ENCODE data around the gene GBA2.

GBA2 gene

DNA sequence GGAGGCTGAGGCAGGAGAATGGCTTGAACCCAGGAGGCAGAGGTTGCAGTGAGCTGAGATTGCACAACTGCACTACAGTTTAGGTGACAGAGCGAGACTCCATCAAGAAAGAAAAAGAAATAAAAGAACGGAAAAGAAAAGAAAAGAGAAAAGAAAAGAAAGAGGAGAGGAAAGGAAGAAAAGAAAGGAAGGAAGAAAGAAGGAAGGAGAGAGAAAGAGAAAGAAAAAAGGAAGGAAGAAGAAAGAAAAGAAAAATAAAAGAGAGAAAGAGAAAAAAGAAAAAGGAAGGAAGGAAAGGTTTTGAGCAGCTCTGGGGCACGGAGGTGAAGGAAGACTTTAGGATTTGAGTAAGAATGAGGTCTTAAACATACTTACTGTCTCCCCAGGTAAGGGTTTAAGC, 35.5 kb downstream of the GBA2 start (continued):
- TF ChIP-seq, protein P1, sequence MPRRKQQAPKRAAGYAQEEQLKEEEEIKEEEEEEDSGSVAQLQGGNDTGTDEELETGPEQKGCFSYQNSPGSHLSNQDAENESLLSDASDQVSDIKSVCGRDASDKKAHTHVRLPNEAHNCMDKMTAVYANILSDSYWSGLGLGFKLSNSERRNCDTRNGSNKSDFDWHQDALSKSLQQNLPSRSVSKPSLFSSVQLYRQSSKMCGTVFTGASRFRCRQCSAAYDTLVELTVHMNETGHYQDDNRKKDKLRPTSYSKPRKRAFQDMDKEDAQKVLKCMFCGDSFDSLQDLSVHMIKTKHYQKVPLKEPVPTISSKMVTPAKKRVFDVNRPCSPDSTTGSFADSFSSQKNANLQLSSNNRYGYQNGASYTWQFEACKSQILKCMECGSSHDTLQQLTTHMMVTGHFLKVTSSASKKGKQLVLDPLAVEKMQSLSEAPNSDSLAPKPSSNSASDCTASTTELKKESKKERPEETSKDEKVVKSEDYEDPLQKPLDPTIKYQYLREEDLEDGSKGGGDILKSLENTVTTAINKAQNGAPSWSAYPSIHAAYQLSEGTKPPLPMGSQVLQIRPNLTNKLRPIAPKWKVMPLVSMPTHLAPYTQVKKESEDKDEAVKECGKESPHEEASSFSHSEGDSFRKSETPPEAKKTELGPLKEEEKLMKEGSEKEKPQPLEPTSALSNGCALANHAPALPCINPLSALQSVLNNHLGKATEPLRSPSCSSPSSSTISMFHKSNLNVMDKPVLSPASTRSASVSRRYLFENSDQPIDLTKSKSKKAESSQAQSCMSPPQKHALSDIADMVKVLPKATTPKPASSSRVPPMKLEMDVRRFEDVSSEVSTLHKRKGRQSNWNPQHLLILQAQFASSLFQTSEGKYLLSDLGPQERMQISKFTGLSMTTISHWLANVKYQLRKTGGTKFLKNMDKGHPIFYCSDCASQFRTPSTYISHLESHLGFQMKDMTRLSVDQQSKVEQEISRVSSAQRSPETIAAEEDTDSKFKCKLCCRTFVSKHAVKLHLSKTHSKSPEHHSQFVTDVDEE (CRISPR knock-in tag; IDR thresholded peaks at IDR 0.05) = no peak
- TF ChIP-seq ZFP30 (CRISPR knock-in tag; IDR thresholded peaks at IDR 0.05) = no peak
- no peak for TF ChIP-seq ESRRG (CRISPR knock-in tag; IDR thresholded peaks at IDR 0.05)
- TF ChIP-seq TOX (CRISPR knock-in tag; IDR thresholded peaks at IDR 0.05; ENCODE audit: borderline replicate concordance) = no peak
- TF ChIP-seq PPARA (CRISPR knock-in tag; IDR thresholded peaks at IDR 0.05; ENCODE audit: borderline replicate concordance) = no peak
- no peak for TF ChIP-seq ZC3H10 (CRISPR knock-in tag; IDR thresholded peaks at IDR 0.05)
- TF ChIP-seq, protein P2, sequence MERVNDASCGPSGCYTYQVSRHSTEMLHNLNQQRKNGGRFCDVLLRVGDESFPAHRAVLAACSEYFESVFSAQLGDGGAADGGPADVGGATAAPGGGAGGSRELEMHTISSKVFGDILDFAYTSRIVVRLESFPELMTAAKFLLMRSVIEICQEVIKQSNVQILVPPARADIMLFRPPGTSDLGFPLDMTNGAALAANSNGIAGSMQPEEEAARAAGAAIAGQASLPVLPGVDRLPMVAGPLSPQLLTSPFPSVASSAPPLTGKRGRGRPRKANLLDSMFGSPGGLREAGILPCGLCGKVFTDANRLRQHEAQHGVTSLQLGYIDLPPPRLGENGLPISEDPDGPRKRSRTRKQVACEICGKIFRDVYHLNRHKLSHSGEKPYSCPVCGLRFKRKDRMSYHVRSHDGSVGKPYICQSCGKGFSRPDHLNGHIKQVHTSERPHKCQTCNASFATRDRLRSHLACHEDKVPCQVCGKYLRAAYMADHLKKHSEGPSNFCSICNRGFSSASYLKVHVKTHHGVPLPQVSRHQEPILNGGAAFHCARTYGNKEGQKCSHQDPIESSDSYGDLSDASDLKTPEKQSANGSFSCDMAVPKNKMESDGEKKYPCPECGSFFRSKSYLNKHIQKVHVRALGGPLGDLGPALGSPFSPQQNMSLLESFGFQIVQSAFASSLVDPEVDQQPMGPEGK (CRISPR knock-in tag; IDR thresholded peaks at IDR 0.05; ENCODE audit: borderline replicate concordance) = no peak
- TF ChIP-seq ZNF8 (CRISPR knock-in tag; IDR thresholded peaks at IDR 0.05) = no peak
- no peak for TF ChIP-seq ZNF565 (CRISPR knock-in tag; conservative IDR thresholded peaks at IDR 0.05; ENCODE audit: low read depth)
- no peak for TF ChIP-seq CSDC2 (CRISPR knock-in tag; IDR thresholded peaks at IDR 0.05)

DNA sequence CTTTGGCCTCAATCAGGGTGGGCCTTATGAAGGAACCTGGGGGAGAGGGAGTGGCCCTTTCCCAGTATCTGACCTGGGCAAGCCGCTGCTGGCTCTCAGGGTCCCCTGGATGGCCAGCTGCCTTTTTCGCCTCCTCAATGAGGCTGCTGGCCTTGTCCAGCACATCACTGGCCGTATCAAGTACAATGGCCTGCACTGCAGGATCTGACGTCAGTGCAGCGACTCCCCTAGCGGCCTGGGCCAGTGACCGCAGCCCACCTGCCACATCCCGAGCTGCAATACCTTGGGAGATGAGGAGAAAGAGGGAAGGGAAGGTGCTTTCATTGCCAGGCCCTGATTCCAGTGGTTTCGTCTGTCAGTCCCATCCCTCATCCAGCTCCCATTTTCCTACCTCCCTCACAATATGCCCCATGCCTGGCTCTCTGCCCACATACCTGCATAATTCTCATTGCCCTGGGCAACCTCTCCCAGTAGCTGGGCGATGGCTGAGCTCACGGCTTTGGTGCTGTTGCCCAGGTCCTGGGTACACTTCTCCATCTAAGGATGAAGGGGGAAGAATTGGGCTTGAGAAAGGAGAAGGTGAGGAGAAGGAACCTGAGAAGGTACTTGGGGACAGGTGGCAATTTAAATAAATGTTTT, 36.1 kb downstream of the GBA2 start:
- ATAC-seq = no peak
- TF ChIP-seq, protein P3, sequence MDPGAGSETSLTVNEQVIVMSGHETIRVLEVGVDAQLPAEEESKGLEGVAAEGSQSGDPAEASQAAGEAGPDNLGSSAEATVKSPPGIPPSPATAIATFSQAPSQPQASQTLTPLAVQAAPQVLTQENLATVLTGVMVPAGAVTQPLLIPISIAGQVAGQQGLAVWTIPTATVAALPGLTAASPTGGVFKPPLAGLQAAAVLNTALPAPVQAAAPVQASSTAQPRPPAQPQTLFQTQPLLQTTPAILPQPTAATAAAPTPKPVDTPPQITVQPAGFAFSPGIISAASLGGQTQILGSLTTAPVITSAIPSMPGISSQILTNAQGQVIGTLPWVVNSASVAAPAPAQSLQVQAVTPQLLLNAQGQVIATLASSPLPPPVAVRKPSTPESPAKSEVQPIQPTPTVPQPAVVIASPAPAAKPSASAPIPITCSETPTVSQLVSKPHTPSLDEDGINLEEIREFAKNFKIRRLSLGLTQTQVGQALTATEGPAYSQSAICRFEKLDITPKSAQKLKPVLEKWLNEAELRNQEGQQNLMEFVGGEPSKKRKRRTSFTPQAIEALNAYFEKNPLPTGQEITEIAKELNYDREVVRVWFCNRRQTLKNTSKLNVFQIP (CRISPR knock-in tag; IDR thresholded peaks at IDR 0.05; ENCODE audit: borderline replicate concordance, low read depth) = no peak
- TF ChIP-seq GLIS3 (CRISPR knock-in tag; IDR thresholded peaks at IDR 0.05) = no peak

DNA sequence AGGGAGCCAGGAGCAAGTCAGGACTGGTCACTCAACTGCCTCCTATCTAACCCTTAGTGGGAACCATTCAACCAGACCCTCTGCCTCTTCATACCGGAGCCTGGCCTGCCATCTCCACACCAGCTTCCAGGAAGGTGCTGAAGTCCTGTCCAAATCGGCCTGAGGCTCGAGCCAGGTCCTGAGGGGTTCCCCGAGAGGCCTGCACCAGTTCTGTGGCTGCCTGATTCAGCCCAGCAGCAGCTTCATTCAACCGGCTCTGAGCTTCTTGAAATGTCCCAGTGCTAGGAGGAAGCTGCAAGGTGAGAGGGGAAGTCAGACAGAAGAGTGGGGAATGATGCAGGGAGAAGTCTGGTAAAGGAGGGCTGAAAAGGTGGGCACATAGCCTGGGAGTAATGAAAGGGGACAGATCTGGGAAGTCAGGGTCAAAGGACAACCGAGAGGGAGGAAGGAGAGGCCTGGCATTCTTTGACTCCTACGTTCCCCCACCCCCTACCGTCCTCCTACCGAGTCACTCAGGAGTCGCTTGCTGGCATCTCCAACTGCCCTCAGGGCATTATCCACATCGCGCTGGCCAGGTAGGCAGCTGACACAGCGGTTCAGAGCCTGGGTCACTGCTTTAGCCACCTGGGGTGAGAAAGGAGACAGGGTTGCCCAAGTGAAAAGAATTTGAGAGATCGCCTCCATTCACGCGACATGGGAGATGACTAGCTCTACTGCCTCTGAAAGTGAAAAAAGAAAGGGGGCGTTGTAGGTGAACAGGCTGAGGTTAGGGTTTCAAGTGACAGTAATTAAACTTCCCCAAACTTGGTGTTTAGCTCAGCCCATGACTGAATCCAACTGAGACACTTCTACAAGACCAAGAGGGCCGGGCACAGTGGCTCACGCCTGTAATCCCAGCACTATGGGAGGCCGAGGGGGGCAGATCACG, 37.3 kb downstream of the GBA2 start:
- no peak for ATAC-seq
- TF ChIP-seq ZNF565 (CRISPR knock-in tag; conservative IDR thresholded peaks at IDR 0.05; ENCODE audit: low read depth) (no peak), ZNF70 (CRISPR knock-in tag; IDR thresholded peaks at IDR 0.05) (no peak), RARB (CRISPR knock-in tag; IDR thresholded peaks at IDR 0.05) (no peak), ARNTL (CRISPR knock-in tag; IDR thresholded peaks at IDR 0.05; ENCODE audit: borderline replicate concordance, low read depth) (no peak), GLIS3 (CRISPR knock-in tag; IDR thresholded peaks at IDR 0.05) (no peak), ISL1 (CRISPR knock-in tag; IDR thresholded peaks at IDR 0.05) (no peak), OSR1 (CRISPR knock-in tag; IDR thresholded peaks at IDR 0.05) (no peak), PPARA (CRISPR knock-in tag; IDR thresholded peaks at IDR 0.05; ENCODE audit: borderline replicate concordance) (no peak), SNAI2 (CRISPR knock-in tag; IDR thresholded peaks at IDR 0.05) (no peak), CSDC2 (CRISPR knock-in tag; IDR thresholded peaks at IDR 0.05) (no peak), ZC3H10 (CRISPR knock-in tag; IDR thresholded peaks at IDR 0.05) (no peak)
- TF ChIP-seq, protein P4, sequence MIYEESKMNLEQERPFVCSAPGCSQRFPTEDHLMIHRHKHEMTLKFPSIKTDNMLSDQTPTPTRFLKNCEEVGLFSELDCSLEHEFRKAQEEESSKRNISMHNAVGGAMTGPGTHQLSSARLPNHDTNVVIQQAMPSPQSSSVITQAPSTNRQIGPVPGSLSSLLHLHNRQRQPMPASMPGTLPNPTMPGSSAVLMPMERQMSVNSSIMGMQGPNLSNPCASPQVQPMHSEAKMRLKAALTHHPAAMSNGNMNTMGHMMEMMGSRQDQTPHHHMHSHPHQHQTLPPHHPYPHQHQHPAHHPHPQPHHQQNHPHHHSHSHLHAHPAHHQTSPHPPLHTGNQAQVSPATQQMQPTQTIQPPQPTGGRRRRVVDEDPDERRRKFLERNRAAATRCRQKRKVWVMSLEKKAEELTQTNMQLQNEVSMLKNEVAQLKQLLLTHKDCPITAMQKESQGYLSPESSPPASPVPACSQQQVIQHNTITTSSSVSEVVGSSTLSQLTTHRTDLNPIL (CRISPR knock-in tag; IDR thresholded peaks at IDR 0.05; ENCODE audit: low read depth) = no peak
- TF ChIP-seq, protein P3 (CRISPR knock-in tag; IDR thresholded peaks at IDR 0.05; ENCODE audit: borderline replicate concordance, low read depth) = no peak
